Osteoblast (primary cell): ENCODE data around the gene HFE. TPM values are rescaled to one million over a fixed set of nuclear protein-coding genes. Genes with fewer than 3 reads are reported as not detected.
"Not testable (repeated sequence)": the region's sequence is repeated elsewhere in the genome, so short reads cannot be mapped to it uniquely, and the experiment has no call there.

Experiments used
- DNase-seq: peaks from one replicate; pipeline ENCODE4 v3.0.0; 2011; ENCODE audit warnings: low spot score, mixed read lengths; ENCODE audit not compliant: insufficient read length; ENCODE audit errors: missing footprints
- H2AFZ ChIP-seq: 2 replicates; pipeline ENCODE4 v1.6.0; 2011; ENCODE audit warnings: mild to moderate bottlenecking, low read length
- H3K27ac ChIP-seq: 2 replicates; pipeline ENCODE4 v1.5.1; 2011; ENCODE audit warnings: mild to moderate bottlenecking, low read depth, low read length, moderate library complexity
- H3K27me3 ChIP-seq: 2 replicates; pipeline ENCODE4 v1.6.0; 2012; ENCODE audit warnings: mild to moderate bottlenecking, control low read depth, inconsistent platforms, low read length, moderate library complexity; ENCODE audit not compliant: insufficient read depth
- H3K36me3 ChIP-seq: 2 replicates; pipeline ENCODE4 v1.5.1; 2011; ENCODE audit warnings: mild to moderate bottlenecking, low read length, control low read depth, moderate library complexity; ENCODE audit not compliant: insufficient read depth
- H3K4me1 ChIP-seq: 2 replicates; pipeline ENCODE4 v1.5.1; 2011; ENCODE audit warnings: mild to moderate bottlenecking, low read length, control low read depth, moderate library complexity; ENCODE audit not compliant: insufficient read depth
- H3K4me2 ChIP-seq: 2 replicates; pipeline ENCODE4 v1.6.0; 2011; ENCODE audit warnings: mild to moderate bottlenecking, low read length; ENCODE audit not compliant: insufficient read depth
- H3K4me3 ChIP-seq: fragments of 200-600 bp; sonication (generic); 3 replicates; pipeline ENCODE4 v1.5.1; 2012; ENCODE audit warnings: mild to moderate bottlenecking, low read length, inconsistent platforms; ENCODE audit not compliant: insufficient read depth
- H3K79me2 ChIP-seq: 2 replicates; pipeline ENCODE4 v1.6.0; 2012; ENCODE audit warnings: mild to moderate bottlenecking, low read length, control low read depth, inconsistent platforms; ENCODE audit not compliant: insufficient read depth
- H3K9me3 ChIP-seq: 2 replicates; pipeline ENCODE4 v1.5.1; 2011; ENCODE audit warnings: low read depth, low read length, control low read depth
- H4K20me1 ChIP-seq: 2 replicates; pipeline ENCODE4 v1.6.0; 2012; ENCODE audit warnings: mild to moderate bottlenecking, low read length, control low read depth; ENCODE audit not compliant: insufficient read depth
- CTCF ChIP-seq: IDR thresholded peaks from 2 replicates; pipeline ENCODE4 v1.5.1; 2011; ENCODE audit warnings: mild to moderate bottlenecking, low read depth, low read length, moderate library complexity; ENCODE audit errors: extremely low read depth
- total RNA-seq: library from RNA; depleted of rRNA; stranded (reverse); fragments of >200 nt; gene quantifications from 2 replicates; pipeline ENCODE4 v1.2.3, GENCODE V29; 2012

Gene HFE
- total RNA-seq, 1 donor, result 14.1 TPM

- no peak overlapping the region for H3K4me3 ChIP-seq
- peaks cover 16% of the 10 kb centered on the region for H3K4me1 ChIP-seq
- H4K20me1 ChIP-seq, result no peaks in the 10 kb centered on the region
- H3K27me3 ChIP-seq, result no peaks in the 10 kb centered on the region
- peak overlapping the region; percentile 60 for H2AFZ ChIP-seq
- H3K27ac ChIP-seq, result no peak overlapping the region
- H3K36me3 ChIP-seq, result no peaks in the 10 kb centered on the region
- no peaks in the 10 kb centered on the region for H3K9me3 ChIP-seq
- no peak overlapping the region for H3K4me2 ChIP-seq
- DNase-seq, result no peak
- no peaks in the 10 kb centered on the region for H3K79me2 ChIP-seq
- TF ChIP-seq CTCF, result no peak
These were observed 38.6 kb upstream of the HFE start for GRCh38 chr6:26048590-26048989.

GRCh38 chr6:26051665-26052310 lies 35.4 kb upstream of the HFE start:
- Histone ChIP-seq H3K4me3 (no peak overlapping the region), H3K9me3 (no peaks in the 10 kb centered on the region), H3K36me3 (no peaks in the 10 kb centered on the region), H3K4me1 (peaks cover 12% of the 10 kb centered on the region), H3K27ac (no peak overlapping the region), H2AFZ (no peak overlapping the region), H3K4me2 (no peak overlapping the region), H3K27me3 (no peaks in the 10 kb centered on the region), H4K20me1 (no peaks in the 10 kb centered on the region), H3K79me2 (no peaks in the 10 kb centered on the region)
- DNase-seq, result no peak
- TF ChIP-seq CTCF, result no peak

GRCh38 chr6:26052762-26053250 lies 34.4 kb upstream of the HFE start:
- not testable (repeated sequence) for H3K4me3 ChIP-seq, H2AFZ ChIP-seq, H3K4me2 ChIP-seq, H4K20me1 ChIP-seq, H3K79me2 ChIP-seq, H3K9me3 ChIP-seq, H3K36me3 ChIP-seq, H3K27me3 ChIP-seq, H3K27ac ChIP-seq, DNase-seq
- peaks cover 16% of the 10 kb centered on the region for H3K4me1 ChIP-seq

GRCh38 chr6:26053992-26054780 lies 33.0 kb upstream of the HFE start:
- Histone ChIP-seq H4K20me1 (no peaks in the 10 kb centered on the region), H3K27me3 (no peaks in the 10 kb centered on the region), H3K36me3 (no peaks in the 10 kb centered on the region), H2AFZ (peak overlapping the region; percentile 82), H3K4me1 (peaks cover 16% of the 10 kb centered on the region), H3K4me2 (peak overlapping the region; percentile 83), H3K79me2 (no peaks in the 10 kb centered on the region), H3K27ac (peak overlapping the region; percentile 91), H3K4me3 (peak overlapping the region; percentile 83), H3K9me3 (no peaks in the 10 kb centered on the region)
- peak; percentile 44 for DNase-seq
- TF ChIP-seq CTCF, result no peak
